GM18507 (cell line): Measurements from ENCODE around the gene SLC6A15.

ENCODE experiments used
- DNase-seq: peaks from one replicate; pipeline ENCODE4 v3.0.0; 2011; ENCODE audit warnings: low read depth; ENCODE audit not compliant: insufficient read length; ENCODE audit errors: extremely low spot score
- FAIRE-seq: peaks from 2 replicates; lab custom pipeline; 2011; peaks lifted over from hg19 to GRCh38; lab: Jason Lieb, UNC

SLC6A15 gene

DNA sequence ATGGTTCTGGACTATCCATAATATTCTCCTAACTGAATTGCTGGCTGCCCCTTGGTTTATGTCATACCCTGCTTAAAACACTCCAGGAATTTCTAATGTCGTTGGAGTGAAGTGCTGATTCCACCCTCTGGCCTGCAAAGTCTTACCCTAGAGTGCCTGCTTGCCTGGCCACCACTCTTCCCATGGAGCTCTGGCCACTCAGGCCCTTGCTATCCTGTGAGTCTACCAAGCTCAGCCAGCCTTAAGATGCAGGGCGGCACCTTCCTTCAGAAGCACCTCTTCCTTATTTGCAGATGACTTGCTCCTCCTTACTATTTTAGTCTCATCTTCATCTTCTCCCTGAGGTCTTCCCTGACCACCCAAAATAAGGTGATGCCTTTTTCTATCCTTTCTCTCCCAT is 35.3 kb downstream of the SLC6A15 start:
- DNase-seq (no peak), FAIRE-seq (no peak)

DNA sequence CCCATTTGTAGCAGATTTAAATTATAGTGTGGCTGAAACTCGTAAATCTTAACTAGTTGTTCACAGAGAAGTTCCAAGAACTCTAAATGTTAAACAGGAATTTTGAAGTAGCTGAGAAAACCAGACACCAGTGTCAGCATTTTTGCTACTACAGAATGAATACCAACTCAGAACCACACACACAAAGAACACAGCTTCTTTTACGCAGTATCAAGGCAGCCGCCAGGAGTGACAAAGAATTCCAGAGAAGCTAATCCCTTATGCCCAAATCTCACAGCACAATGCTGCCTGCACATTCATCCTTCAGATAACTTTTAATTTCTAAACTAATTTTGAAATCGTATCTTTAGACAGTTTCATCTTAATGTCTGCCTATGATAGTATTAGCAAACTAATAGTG is 37.4 kb downstream of the SLC6A15 start:
- no peak for FAIRE-seq
- DNase-seq: no peak

DNA sequence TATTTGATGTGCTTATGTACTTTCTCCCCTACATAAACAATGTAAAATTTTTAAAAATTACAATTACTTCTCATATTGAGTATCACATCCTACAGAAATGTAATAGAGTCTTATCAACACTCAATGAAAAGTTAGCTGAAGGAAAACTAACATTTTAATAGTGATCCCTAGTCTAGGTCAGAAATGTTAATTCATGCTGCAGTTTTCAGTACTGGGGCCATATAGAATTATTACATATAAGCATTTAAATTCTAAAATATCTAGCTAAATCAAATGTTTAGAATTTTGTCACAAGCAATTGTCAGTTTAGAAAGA is 37.8 kb downstream of the SLC6A15 start:
- DNase-seq (no peak), FAIRE-seq (no peak)

DNA sequence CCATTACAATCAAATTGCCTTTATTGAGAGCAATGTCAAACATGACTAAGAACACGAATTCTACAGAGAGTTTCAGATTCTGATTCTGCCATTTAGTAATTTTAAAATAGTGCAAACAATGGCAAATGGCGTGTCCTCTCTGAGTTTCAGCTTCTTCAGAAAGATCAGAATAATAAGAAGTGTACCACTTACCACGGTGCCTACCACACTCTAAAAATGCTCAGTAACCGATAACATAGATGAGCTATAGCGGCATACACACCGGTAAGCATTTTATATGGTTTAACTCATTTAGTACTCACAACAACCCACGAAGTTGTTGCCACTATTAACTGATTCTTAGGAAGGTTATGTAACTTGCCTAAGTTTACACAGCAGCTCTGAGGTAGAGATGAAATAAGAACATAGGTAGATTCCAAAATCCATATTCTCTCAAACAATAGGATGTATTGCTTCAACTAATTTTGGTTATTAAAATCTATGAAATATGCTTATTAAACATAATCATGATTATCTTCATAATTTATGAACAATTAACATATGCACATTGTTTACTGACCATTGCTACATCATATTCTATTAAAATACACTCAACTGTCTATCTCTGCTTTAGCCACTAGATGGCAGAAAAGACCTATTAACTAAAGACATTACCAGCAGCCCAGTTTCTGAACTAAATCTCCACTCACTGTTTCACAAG is 38.3 kb downstream of the SLC6A15 start:
- FAIRE-seq (peak; percentile 70), DNase-seq (peak; percentile 2)

DNA sequence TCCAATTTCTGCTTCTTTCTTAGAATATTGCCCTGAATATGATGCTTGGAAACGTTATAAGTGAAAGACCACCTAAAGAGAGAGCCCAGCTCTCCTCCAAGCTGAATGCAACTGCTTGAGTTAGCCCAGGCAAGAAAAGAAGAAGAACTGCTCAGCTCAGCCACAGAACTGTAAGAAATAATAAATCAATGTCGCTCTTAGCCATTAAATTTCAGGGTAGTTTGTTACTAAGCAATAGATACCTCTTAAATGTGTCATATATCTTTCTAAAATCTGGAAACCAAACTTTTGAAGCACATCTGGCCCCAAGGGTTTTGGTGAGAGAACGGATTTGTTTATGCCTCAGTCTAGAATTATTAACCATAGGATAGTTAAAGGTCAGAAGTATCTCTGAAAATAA is 50.4 kb downstream of the SLC6A15 start:
- no peak for DNase-seq
- no peak for FAIRE-seq

DNA sequence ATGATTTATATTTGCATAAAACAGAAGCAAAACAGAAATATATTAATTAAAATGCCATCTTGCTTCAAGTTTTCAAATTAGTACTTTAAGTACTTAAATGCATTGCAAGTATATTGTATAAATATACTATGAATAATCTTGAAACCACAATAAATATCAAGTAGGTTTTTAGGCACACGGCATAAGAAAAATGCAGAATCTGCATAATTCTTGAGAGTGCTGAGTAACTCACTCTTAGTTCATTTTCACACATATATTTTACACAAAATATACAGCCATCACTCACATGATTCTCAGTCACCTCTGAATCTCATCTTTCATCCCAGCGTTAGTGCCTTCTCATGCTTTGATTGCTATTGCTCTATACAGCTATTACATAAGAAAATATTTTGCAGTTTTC is 51.9 kb downstream of the SLC6A15 start:
- FAIRE-seq (no peak), DNase-seq (no peak)

DNA sequence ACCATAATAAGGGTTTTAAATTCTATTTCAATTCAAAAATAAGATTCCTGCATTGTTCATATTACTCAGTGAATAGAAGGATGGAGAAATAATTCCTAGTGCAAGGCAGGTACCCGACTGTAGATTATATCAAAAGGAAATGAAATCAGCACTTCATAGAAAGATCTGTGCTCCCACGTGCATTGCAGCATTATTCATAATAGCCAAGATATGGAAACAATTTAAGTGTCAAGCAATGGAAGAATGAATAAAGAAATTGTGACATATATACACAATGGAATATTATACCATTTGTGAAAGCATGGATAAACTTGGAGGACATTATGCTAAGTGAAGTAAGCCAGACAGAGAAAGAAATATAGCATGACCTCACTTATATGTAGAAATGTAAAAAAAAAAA is 53.8 kb downstream of the SLC6A15 start:
- no peak for FAIRE-seq
- DNase-seq: no peak

DNA sequence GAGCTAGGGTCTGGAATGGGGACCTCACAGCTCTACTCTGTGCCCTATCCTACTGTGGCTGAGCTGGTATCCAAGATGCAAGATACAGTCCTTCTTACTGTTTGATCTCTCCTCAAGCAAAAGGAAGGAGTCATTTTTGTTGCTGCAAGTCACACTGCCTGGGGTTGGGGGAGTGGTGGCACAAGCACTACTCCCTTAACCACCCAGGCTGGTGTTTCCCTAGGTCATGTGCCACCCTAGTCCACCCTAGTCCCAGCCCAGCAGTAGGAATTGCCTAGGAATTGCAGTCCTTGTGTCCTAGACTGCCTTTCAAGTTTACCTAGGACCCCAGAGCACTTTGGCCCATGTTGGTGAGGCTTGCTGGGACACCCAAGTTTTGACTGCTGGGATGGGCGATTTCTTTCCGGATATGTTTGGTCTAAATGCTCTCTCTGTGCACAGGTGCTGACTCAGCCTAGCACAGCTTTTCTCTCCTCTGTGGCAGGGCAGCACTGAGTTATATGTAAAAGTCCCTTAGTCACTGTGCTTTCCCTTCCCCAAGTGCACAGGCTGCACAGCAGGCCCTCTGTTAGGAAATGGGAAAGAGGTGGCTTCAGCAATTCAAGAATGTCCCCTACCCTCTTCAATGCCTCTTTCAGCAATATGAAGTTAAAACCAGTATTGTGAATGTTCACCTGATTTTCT is 54.9 kb downstream of the SLC6A15 start:
- FAIRE-seq (no peak), DNase-seq (no peak)

DNA sequence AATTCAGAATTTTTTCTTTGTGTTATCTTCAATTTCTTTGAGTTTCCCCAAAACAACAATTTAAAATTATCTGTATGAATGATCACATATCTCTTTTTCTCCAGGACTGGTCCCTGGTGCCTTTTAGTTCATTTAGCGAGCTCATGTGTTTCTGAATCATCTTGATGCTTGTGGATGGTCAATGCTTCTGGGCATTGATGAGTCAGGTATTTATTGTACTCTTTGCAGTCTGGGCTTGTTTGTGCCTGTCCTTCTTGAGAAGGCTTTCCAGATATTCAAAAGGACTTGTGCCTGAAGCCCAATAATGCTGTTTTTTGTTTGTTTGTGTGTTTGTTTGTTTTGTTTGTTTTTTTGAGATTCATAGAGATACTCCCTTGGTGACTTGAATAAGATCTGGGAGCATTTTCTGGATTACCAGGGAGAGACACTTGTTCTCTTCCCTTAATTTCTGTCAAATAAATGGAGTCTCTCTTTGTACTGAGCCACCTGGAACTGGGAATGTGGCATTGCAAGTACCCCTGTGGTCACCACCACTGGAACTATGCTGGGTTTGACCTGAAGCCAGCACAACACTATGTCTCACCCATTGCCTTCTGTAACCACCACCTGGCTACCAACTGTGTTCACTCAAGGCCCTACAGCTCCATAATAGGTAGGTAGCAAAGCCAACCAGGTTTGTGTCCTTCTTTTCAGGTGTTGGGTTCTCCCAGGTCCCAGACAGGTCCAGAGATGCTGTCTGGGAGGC is 56.3 kb downstream of the SLC6A15 start:
- DNase-seq (no peak), FAIRE-seq (no peak)

DNA sequence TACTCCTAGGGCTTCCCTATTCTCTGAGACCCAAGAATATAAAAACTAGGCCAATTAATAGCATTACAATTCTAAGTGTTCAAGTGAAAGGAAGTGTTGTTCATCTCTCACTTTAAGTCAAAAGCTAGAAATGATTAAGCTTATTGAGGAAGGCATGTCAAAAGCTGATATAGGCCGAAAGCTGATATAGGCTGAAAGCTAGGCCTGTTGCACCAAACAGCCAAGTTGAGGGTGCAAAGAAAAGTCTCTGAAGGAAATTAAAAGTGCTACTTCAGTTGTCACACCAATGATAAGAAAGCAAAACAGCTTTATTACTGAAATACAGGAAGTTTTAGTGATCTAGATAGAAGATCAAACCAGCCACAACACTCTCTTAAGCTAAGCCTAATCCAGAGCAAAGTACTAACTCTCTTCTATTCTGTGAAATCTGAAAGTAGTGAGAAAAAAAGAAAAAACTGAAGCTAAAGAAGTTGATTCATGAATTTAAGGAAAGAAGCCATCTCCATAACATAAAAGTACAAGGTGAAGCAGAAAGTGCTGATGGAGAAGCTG is 68.9 kb downstream of the SLC6A15 start:
- FAIRE-seq: no peak
- DNase-seq: no peak

DNA sequence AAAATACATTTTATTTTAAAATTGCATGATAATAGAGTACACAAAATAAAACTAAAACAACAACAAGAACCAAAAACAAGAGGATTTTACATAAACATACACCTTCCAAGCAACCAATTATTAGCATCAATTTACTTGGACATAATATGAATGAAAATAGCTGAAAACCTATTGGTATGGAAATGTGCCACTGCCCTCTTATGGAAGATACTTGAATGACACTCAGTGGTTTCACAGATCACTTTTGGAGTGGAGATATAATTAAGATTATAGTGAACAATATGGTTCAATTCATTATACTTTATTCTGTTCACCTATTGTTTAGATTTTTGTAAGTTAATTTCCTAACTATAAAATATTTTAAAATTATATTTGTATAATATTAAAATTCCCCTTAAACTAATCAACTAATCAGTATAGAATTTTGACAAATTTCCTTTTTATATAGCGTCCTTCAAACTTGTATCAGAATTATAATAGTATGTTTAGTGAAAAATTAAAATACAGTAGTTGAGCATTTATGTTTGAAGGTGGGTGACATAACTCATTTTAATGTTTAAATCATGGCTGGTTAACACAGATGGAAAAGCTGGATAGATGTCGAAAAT is 70.1 kb downstream of the SLC6A15 start:
- peak; percentile 70 for FAIRE-seq
- no peak for DNase-seq

DNA sequence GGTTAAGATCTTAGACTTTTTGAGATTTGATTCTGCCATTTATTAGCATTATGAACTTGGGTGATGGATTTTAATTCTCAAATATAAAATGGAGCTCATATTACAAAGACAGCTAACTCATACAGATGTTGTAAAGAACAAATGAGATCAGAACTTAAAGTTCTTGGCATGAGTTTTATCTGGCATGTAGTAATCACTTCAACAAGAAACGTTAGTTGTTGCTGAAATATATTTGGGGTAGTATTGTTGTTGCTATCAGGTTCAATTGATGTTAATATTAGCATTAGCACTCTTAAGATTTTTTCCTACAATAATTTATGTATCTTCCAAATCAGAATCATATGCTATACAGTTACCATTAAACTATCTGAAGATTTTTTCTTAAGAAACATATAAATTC is 71.0 kb downstream of the SLC6A15 start:
- FAIRE-seq (no peak), DNase-seq (no peak)

DNA sequence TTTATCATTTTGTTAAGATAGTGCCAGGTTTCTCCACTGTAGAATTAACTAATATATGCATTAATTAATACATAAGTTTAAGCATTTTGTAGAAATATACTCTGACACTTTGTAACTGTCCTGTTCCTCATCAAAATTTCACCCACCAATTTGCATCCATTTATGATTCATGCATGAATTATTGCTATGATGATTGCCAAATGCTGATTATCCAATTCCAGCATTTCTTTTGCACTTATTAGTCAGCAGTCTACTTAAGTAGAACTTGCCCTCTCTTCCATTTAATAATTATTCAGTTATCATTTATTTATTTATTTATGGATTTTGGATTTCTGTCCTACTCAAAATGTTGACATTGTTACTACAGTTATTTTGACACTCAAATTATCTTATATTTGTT is 72.2 kb downstream of the SLC6A15 start:
- no peak for FAIRE-seq
- no peak for DNase-seq

DNA sequence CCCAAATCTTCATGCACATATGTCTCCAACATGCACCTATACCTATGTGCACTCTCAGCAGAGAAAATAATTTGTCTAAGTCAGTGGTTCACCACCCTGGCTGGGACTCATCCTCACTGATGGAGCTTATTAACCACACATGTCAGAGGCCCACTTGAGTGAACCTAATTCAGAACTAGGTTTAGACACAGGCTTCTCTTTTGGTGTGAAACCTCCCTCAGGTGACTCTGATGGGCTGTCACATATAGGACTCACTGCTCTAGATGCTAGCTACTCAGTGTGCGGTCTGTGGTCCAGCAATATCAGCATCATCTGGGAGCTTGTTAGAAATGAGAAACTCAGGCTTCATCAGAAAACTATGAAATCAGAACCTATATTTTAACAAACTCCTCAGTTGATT is 85.7 kb downstream of the SLC6A15 start:
- FAIRE-seq: no peak

DNA sequence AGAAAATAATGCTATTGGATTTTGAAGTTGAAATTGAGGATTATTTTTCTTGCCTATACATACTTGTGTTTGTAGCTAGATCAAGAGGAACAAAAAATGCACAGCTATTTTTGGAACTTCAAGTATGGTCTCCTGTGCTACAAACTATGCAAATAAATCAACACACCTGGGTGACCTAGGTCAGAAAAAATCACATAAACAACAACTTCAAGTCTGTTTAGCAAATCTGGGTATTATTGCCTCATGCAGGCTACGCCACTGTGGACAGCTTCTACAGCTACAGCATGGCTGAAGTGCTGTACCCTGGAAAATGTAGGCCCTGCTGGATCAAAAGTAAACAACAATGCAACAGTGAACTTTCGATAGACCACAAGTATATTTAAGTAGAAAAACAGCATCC is 87.5 kb downstream of the SLC6A15 start:
- no peak for FAIRE-seq
- DNase-seq: no peak

More for the DNA sequence above, 85.7 kb downstream of the SLC6A15 start:
- no peak for DNase-seq

DNA sequence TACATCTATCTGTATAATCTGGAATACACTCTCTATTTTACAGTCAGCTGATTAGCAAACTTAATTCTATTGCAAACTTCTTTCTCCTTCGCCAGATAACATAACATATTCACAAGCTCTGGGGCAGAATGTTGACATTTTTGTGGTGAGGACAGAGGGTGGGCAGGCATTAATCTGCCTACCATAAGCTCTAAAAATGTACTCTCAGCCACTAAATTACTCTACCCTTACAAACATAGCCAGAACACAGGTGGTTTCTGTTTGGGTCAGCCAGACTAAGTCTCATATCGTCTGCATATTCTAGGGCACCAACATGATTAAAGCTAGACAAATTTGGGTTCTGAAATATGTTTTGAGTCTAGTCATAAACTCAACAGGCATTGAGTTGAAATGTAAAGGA is 90.1 kb downstream of the SLC6A15 start:
- DNase-seq (no peak), FAIRE-seq (no peak)

DNA sequence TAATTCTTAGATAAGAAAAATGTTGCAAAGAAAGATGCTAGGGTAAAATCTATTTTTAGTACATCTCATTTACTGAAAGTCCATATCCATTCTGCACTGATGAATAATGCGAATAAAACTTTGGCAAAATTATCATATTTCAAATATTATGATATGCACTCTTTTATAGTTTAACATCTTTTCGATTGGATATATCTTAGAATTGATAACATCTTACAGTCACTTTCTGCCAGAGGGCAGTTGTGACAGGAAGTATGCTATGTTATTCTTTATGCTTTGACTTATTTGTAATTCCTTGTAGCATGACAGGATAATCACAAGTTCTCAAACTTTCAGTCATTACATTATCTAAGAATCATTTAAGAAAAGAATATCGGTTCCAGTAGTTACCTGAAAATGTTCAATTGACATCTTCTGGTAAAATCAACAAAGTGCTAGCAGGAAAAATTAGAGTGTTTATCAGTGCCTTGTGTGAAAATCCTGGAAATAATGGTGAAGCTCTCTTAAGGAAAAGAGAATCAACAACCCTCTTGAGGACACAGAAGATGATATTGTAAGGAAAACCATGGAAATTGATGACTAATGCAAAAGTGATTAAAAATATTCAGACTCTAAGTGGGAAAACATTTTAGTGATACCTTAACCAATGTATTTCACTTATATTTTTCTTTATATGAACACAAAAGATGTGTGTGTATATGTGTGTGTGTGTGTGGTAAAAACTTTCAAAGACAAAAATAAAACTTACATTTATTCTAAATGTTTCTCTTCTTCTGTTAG is 95.5 kb downstream of the SLC6A15 start:
- FAIRE-seq (no peak), DNase-seq (no peak)

DNA sequence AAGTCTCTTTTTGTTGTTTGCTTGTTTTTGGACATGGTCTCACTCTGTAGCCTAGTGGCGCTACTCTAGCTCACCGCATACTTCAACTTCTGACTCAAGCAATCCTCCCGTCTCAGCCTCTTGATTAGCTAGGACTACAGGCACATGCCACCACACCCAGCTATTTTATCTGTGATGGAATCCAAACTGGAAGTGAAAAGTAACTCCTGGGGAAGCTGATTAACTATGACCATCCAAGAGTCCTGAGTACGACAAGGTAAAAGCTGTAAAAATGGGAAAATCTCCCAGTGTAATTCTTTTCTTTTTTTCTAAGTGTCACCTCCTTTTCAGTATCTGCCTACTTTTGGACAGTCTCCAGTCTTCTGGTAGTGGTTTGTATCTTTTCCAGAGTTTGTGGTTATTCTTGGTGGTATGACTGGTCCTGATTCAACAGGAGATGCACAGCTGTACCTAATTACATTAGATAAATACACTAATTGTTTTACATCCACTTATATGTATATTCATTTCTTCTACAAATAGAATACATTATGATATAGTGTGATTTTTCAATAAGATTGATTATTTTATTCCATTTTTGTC is 97.8 kb downstream of the SLC6A15 start:
- FAIRE-seq (no peak), DNase-seq (no peak)
